ENCODE measurements around the gene STK10.

DNA sequence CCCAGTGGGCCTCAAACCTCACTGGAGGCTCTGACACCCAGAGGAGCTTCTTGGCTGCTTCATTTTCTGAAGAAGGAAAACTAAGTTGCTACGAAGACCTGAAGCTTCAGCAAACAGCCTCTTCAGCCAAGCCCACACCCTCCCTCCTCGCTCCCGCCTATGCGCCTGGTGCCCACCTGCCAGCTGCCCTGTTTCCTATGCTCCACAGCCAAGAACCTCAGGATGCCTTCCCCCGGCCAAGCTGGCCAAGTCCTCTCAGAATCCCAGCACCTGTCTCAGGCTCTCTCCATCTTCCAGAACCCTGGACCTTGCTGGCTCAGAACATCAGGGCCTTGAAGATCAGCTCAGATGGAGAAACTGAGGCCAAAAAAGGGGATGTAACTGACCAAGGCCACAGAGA, 60.4 kb downstream of the STK10 start:
- no peak for TF ChIP-seq CTCF (IDR thresholded peaks at IDR 0.05)
- TF ChIP-seq POLR2A (IDR thresholded peaks at IDR 0.05): no peak
